K562 (cell line): ENCODE data around the gene CILP.

ENCODE experiments used
- CBFB ChIP-seq: sonication (generic); formaldehyde crosslinking; IDR thresholded peaks from 2 replicates; pipeline ENCODE4 v1.4.0; 2020; ENCODE audit warnings: mild to moderate bottlenecking, missing genetic modification reagents
- CHD2 ChIP-seq: IDR thresholded peaks from 2 replicates; pipeline ENCODE4 v1.6.1; 2011; ENCODE audit warnings: low read depth, low read length
- CTCF ChIP-seq, 3 experiments: IDR thresholded peaks in 2 of 3; conservative IDR thresholded peaks in 1 of 3; 2 replicates each; pipeline ENCODE4 v1.5.1; 2011 to 2012; ENCODE audit warnings: low read length in 3 of 3, mild to moderate bottlenecking in 3 of 3, control low read depth in 2 of 3, improper control_type of control experiment in 1 of 3, inconsistent platforms in 1 of 3, low read depth in 1 of 3, mixed read lengths in 1 of 3, moderate library complexity in 1 of 3; ENCODE audit not compliant: insufficient read depth in 2 of 3
- E2F4 ChIP-seq: sonication (generic); formaldehyde crosslinking; IDR thresholded peaks from 2 replicates; pipeline ENCODE4 v1.8.0; 2022; ENCODE audit warnings: mild to moderate bottlenecking, low read depth, missing genetic modification reagents
- FOS ChIP-seq: IDR thresholded peaks from 3 replicates; pipeline ENCODE4 v1.6.1; 2011; ENCODE audit not compliant: insufficient read length; ENCODE audit errors: extremely low read depth
- FOXO4 ChIP-seq: fragments of 450-650 bp; formaldehyde crosslinking; IDR thresholded peaks from 2 replicates; pipeline ENCODE4 v1.4.0; 2020; ENCODE audit warnings: mild to moderate bottlenecking, moderate library complexity
- MAX ChIP-seq: sonication (generic); formaldehyde crosslinking; IDR thresholded peaks from 2 replicates; pipeline ENCODE4 v1.9.0; 2022; ENCODE audit warnings: mild to moderate bottlenecking, missing genetic modification reagents
- MLX ChIP-seq, 2 experiments: fragments of 450-650 bp in 1 of 2; sonication (generic) in 1 of 2; formaldehyde crosslinking; conservative IDR thresholded peaks; 2 replicates each; pipeline versions ENCODE4 v1.4.0 to v1.8.1; 2020 to 2022; ENCODE audit warnings: mild to moderate bottlenecking in 1 of 2, missing genetic modification reagents in 1 of 2
- TOE1 ChIP-seq, 2 experiments: fragments of 450-650 bp in 1 of 2; sonication (generic) in 1 of 2; formaldehyde crosslinking in 1 of 2; IDR thresholded peaks; 2 replicates each; pipeline versions ENCODE4 v1.7.1 to v1.8.0; 2016 to 2022; ENCODE audit warnings: borderline replicate concordance in 2 of 2, mild to moderate bottlenecking in 2 of 2, antibody characterized with exemption in 1 of 2, inconsistent platforms in 1 of 2, low read depth in 1 of 2, missing genetic modification reagents in 1 of 2, moderate library complexity in 1 of 2
- ZNF518B ChIP-seq: fragments of 250-450 bp; sonication (Bioruptor Pico); IDR thresholded peaks from 2 replicates; pipeline ENCODE4 v1.5.0; 2021; ENCODE audit warnings: mild to moderate bottlenecking, moderate library complexity

- TF ChIP-seq FOXO4 (CRISPR knock-in tag) (no peak), CTCF (IDR thresholded peaks at IDR 0.05 in 2 of 3, conservative IDR thresholded peaks at IDR 0.05 in 1 of 3; ENCODE audit: insufficient read depth in 2 of 3, low read depth in 1 of 3, low read length in 3 of 3) (no peak), FOS (no peak), CHD2 (no peak), ZNF518B (CRISPR knock-in tag) (no peak), E2F4 (CRISPR knock-in tag) (no peak), TOE1 (IDR thresholded peaks at IDR 0.05; ENCODE audit: borderline replicate concordance) (no peak), TOE1 (CRISPR knock-in tag; IDR thresholded peaks at IDR 0.05; ENCODE audit: borderline replicate concordance, low read depth) (no peak), MLX (CRISPR knock-in tag; conservative IDR thresholded peaks at IDR 0.05) (no peak), CBFB (CRISPR knock-in tag) (no peak), MAX (no peak)
Measured at GRCh38 chr15:65258375-65259262, 47.3 kb upstream of the CILP start.
